K562 (cell line): Measurements from ENCODE around the gene AIG1. TPM values are rescaled to one million over a fixed set of nuclear protein-coding genes. Genes with fewer than 3 reads are reported as not detected.
A peak's percentile ranks its signal among the peaks of the same experiment; 100 is the strongest.

Source experiments
- NR2C2 ChIP-seq, 2 experiments: fragments of 200-800 bp in 1 of 2; sonication (Bioruptor generic) in 1 of 2; sonication (generic) in 1 of 2; formaldehyde crosslinking in 1 of 2; IDR thresholded peaks; 2 replicates each; pipeline versions ENCODE4 v1.6.1 to v1.8.0; 2016 to 2022; ENCODE audit warnings: mild to moderate bottlenecking in 1 of 2, missing compliant biosample characterization in 1 of 2, missing genetic modification characterization in 1 of 2, missing genetic modification reagents in 1 of 2
- NR4A1 ChIP-seq, 2 experiments: fragments of 250-450 bp in 1 of 2; fragments of 450-650 bp in 1 of 2; sonication (Bioruptor Pico) in 1 of 2; IDR thresholded peaks; 2 replicates each; pipeline versions ENCODE4 v1.4.0 to v1.6.1; 2016 to 2020; ENCODE audit warnings: mild to moderate bottlenecking in 2 of 2, missing compliant biosample characterization in 1 of 2, missing genetic modification characterization in 1 of 2, moderate library complexity in 1 of 2
- POLR2AphosphoS5 ChIP-seq: IDR thresholded peaks from 2 replicates; pipeline ENCODE4 v1.6.1; 2011; ENCODE audit warnings: mild to moderate bottlenecking, low read depth, low read length, moderate library complexity; ENCODE audit not compliant: control insufficient read depth, insufficient read depth
- SMARCA4 ChIP-seq: fragments of 450-650 bp; IDR thresholded peaks from 2 replicates; pipeline ENCODE4 v1.6.1; 2016
- VEZF1 ChIP-seq: fragments of 200-800 bp; sonication (Bioruptor generic); IDR thresholded peaks from 2 replicates; pipeline ENCODE4 v1.6.1; 2017; ENCODE audit warnings: missing genetic modification characterization, missing compliant biosample characterization
- polyA plus RNA-seq, 8 experiments: library from polyadenylated mRNA; depleted of rRNA in 4 of 8; stranded (reverse) in 5 of 8; unstranded in 3 of 8; fragments of >200 nt; fragmentation: Nextera tagmentation in 2 of 8; fragmentation: Illumina TruSeq in 1 of 8; extraction: Ambion mirVana in 2 of 8; extraction: Trizol in 1 of 8; gene quantifications; 2 replicates each; pipeline versions ENCODE4 v1.2.1 to v1.2.3, GENCODE V29; 2011 to 2014; ENCODE audit warnings: inconsistent platforms in 1 of 8, missing spikeins in 1 of 8
- total RNA-seq, 7 experiments: library from RNA; depleted of rRNA in 6 of 7; stranded (reverse); fragments of >200 nt in 6 of 7; fragmentation: Illumina TruSeq in 2 of 7; extraction: Trizol in 2 of 7; gene quantifications; 2 replicates each; pipeline versions ENCODE4 v1.2.1 to v1.2.3, GENCODE V29; 2011 to 2021; ENCODE audit warnings: low replicate concordance in 1 of 7
- TF ChIP-seq, protein P1 (sequence below): fragments of 450-650 bp; IDR thresholded peaks from 2 replicates; pipeline ENCODE4 v1.6.1; 2016; ENCODE audit warnings: mild to moderate bottlenecking, moderate library complexity
- TF ChIP-seq, protein P2 (sequence below), 3 experiments: fragments of 200-800 bp in 1 of 3; fragments of 250-450 bp in 1 of 3; fragments of 450-650 bp in 1 of 3; sonication (Bioruptor Pico) in 1 of 3; sonication (Bioruptor generic) in 1 of 3; formaldehyde crosslinking in 1 of 3; IDR thresholded peaks; 2 replicates each; pipeline versions ENCODE4 v1.6.1 to v1.8.0; 2016 to 2022; ENCODE audit warnings: mild to moderate bottlenecking in 2 of 3, missing genetic modification characterization in 2 of 3, missing compliant biosample characterization in 1 of 3, moderate library complexity in 1 of 3

Gene AIG1
- total and polyA plus RNA-seq, 9 of the 15 experiments (the other 6 are each of a cell fraction or from before 2014, with no cell fraction given) = 74.8 to 333 (median 127) TPM

DNA sequence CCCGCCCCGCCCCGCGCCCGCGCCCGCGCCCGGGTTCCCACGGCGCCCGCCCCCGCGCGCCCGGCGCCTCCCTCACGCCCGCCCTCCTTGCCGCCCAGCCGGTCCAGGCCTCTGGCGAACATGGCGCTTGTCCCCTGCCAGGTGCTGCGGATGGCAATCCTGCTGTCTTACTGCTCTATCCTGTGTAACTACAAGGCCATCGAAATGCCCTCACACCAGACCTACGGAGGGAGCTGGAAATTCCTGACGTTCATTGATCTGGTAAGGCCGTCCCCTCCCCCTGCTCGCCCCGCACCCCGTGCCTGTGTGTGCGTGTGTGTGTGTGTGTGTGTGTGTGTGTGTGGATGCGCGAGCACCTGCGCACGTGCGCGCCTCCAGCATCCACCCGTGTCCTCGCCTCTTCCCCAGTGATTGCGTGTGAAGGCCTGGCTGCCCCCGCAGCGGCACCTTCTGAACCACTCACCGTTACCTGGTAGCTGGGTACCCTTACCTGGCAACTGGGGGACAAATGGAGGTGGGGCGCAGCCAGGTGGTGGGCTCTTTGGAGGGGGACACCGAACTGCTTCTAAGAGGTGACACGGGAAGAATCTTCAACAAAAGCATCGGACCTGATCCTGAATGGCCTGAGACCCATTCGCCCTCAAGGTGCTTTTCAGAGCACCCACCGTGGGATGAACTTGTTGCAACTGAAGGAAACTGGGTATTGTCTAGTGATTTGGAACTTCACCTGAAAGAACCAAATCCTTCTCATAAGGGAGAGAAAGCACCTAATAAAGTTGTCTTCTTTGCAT is at the start of gene AIG1 (continued):
- TF ChIP-seq NR2C2 (CRISPR knock-in tag; IDR thresholded peaks at IDR 0.05) = peak; percentile 37; the same call in 1 of the 2 replicates
- TF ChIP-seq NR2C2 (tag; IDR thresholded peaks at IDR 0.05) = 0 out of 2 replicates have a peak, but pooled peaks have one; percentile 32
- TF ChIP-seq VEZF1 = peak; percentile 60
- TF ChIP-seq NR4A1 (CRISPR knock-in tag; IDR thresholded peaks at IDR 0.05) = no peak
- TF ChIP-seq NR4A1 (tag; IDR thresholded peaks at IDR 0.05) = peak; percentile 49; the same call in 1 of the 2 replicates
- TF ChIP-seq, protein P1, sequence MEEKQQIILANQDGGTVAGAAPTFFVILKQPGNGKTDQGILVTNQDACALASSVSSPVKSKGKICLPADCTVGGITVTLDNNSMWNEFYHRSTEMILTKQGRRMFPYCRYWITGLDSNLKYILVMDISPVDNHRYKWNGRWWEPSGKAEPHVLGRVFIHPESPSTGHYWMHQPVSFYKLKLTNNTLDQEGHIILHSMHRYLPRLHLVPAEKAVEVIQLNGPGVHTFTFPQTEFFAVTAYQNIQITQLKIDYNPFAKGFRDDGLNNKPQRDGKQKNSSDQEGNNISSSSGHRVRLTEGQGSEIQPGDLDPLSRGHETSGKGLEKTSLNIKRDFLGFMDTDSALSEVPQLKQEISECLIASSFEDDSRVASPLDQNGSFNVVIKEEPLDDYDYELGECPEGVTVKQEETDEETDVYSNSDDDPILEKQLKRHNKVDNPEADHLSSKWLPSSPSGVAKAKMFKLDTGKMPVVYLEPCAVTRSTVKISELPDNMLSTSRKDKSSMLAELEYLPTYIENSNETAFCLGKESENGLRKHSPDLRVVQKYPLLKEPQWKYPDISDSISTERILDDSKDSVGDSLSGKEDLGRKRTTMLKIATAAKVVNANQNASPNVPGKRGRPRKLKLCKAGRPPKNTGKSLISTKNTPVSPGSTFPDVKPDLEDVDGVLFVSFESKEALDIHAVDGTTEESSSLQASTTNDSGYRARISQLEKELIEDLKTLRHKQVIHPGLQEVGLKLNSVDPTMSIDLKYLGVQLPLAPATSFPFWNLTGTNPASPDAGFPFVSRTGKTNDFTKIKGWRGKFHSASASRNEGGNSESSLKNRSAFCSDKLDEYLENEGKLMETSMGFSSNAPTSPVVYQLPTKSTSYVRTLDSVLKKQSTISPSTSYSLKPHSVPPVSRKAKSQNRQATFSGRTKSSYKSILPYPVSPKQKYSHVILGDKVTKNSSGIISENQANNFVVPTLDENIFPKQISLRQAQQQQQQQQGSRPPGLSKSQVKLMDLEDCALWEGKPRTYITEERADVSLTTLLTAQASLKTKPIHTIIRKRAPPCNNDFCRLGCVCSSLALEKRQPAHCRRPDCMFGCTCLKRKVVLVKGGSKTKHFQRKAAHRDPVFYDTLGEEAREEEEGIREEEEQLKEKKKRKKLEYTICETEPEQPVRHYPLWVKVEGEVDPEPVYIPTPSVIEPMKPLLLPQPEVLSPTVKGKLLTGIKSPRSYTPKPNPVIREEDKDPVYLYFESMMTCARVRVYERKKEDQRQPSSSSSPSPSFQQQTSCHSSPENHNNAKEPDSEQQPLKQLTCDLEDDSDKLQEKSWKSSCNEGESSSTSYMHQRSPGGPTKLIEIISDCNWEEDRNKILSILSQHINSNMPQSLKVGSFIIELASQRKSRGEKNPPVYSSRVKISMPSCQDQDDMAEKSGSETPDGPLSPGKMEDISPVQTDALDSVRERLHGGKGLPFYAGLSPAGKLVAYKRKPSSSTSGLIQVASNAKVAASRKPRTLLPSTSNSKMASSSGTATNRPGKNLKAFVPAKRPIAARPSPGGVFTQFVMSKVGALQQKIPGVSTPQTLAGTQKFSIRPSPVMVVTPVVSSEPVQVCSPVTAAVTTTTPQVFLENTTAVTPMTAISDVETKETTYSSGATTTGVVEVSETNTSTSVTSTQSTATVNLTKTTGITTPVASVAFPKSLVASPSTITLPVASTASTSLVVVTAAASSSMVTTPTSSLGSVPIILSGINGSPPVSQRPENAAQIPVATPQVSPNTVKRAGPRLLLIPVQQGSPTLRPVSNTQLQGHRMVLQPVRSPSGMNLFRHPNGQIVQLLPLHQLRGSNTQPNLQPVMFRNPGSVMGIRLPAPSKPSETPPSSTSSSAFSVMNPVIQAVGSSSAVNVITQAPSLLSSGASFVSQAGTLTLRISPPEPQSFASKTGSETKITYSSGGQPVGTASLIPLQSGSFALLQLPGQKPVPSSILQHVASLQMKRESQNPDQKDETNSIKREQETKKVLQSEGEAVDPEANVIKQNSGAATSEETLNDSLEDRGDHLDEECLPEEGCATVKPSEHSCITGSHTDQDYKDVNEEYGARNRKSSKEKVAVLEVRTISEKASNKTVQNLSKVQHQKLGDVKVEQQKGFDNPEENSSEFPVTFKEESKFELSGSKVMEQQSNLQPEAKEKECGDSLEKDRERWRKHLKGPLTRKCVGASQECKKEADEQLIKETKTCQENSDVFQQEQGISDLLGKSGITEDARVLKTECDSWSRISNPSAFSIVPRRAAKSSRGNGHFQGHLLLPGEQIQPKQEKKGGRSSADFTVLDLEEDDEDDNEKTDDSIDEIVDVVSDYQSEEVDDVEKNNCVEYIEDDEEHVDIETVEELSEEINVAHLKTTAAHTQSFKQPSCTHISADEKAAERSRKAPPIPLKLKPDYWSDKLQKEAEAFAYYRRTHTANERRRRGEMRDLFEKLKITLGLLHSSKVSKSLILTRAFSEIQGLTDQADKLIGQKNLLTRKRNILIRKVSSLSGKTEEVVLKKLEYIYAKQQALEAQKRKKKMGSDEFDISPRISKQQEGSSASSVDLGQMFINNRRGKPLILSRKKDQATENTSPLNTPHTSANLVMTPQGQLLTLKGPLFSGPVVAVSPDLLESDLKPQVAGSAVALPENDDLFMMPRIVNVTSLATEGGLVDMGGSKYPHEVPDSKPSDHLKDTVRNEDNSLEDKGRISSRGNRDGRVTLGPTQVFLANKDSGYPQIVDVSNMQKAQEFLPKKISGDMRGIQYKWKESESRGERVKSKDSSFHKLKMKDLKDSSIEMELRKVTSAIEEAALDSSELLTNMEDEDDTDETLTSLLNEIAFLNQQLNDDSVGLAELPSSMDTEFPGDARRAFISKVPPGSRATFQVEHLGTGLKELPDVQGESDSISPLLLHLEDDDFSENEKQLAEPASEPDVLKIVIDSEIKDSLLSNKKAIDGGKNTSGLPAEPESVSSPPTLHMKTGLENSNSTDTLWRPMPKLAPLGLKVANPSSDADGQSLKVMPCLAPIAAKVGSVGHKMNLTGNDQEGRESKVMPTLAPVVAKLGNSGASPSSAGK = peak; percentile 72
- TF ChIP-seq POLR2AphosphoS5 = peak; percentile 54; the same call in 1 of the 2 replicates
- TF ChIP-seq, protein P2, sequence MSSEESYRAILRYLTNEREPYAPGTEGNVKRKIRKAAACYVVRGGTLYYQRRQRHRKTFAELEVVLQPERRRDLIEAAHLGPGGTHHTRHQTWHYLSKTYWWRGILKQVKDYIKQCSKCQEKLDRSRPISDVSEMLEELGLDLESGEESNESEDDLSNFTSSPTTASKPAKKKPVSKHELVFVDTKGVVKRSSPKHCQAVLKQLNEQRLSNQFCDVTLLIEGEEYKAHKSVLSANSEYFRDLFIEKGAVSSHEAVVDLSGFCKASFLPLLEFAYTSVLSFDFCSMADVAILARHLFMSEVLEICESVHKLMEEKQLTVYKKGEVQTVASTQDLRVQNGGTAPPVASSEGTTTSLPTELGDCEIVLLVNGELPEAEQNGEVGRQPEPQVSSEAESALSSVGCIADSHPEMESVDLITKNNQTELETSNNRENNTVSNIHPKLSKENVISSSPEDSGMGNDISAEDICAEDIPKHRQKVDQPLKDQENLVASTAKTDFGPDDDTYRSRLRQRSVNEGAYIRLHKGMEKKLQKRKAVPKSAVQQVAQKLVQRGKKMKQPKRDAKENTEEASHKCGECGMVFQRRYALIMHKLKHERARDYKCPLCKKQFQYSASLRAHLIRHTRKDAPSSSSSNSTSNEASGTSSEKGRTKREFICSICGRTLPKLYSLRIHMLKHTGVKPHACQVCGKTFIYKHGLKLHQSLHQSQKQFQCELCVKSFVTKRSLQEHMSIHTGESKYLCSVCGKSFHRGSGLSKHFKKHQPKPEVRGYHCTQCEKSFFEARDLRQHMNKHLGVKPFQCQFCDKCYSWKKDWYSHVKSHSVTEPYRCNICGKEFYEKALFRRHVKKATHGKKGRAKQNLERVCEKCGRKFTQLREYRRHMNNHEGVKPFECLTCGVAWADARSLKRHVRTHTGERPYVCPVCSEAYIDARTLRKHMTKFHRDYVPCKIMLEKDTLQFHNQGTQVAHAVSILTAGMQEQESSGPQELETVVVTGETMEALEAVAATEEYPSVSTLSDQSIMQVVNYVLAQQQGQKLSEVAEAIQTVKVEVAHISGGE (CRISPR knock-in tag; IDR thresholded peaks at IDR 0.05) = peak in 1 of 3 experiments; percentile 35; a peak in 2 of 6 replicates
- TF ChIP-seq SMARCA4 = peak; percentile 46
